Activated CD4-positive, alpha-beta T cell treated with anti-CD3 and anti-CD28 coated beads for 36 hours (primary cell): ENCODE data around the gene KANK2. TPM values are rescaled to one million over a fixed set of nuclear protein-coding genes. Genes with fewer than 3 reads are reported as not detected.
A peak's percentile ranks its signal among the peaks of the same experiment; 100 is the strongest.

Experiments used
- ATAC-seq: fragments of 200-7000 bp; cut with Tn5 transposase; one replicate; pipeline ENCODE4 v1.10.0; 2021; ENCODE audit warnings: mild to moderate bottlenecking, moderate library complexity
- CTCF ChIA-PET: fragments of 350-600 bp; sonication (Branson Sonifier 250); formaldehyde crosslinking; loops from one replicate; lab custom pipeline; 2021; ENCODE audit warnings: antibody characterized with exemption; lab: Charles Lee
- POLR2A ChIA-PET: fragments of 350-600 bp; sonication (Branson Sonifier 250); formaldehyde crosslinking; loops from one replicate; lab custom pipeline; 2021; ENCODE audit warnings: antibody characterized with exemption, inconsistent platforms; lab: Charles Lee
- DNase-seq: peaks from one replicate; pipeline ENCODE4 v3.0.0-alpha.2; 2020
- H3K27ac Mint-ChIP-seq: one replicate; pipeline ENCODE4 v1.8.0; 2021; ENCODE audit warnings: mixed read lengths
- H3K27me3 Mint-ChIP-seq: one replicate; pipeline ENCODE4 v1.8.0; 2021; ENCODE audit warnings: mixed read lengths
- H3K36me3 Mint-ChIP-seq: one replicate; pipeline ENCODE4 v1.8.0; 2021; ENCODE audit warnings: low read depth, mixed read lengths
- H3K4me1 Mint-ChIP-seq: one replicate; pipeline ENCODE4 v1.8.0; 2021; ENCODE audit warnings: mixed read lengths
- H3K4me3 Mint-ChIP-seq: one replicate; pipeline ENCODE4 v1.8.0; 2021; ENCODE audit warnings: mild to moderate bottlenecking, moderate library complexity, mixed read lengths
- H3K9me3 Mint-ChIP-seq: one replicate; pipeline ENCODE4 v1.8.0; 2021; ENCODE audit warnings: low read depth, mixed read lengths
- intact Hi-C, 2 experiments: fragments of 100-400 bp; cut with DNase I in 1 of 2; cut with micrococcal nuclease in 1 of 2; formaldehyde crosslinking; loops; one replicate each; pipeline versions ENCODE4 v1.14.2 to v1.15.1; 2022 to 2024; cut with DNase I, micrococcal nuclease
- total RNA-seq, 2 experiments: library from RNA; stranded (reverse); gene quantifications; one replicate each; pipeline ENCODE4 v1.2.3, GENCODE V29; 2021

KANK2 gene
- total RNA-seq, 2 experiments from 2014 or later, result 0.91 to 1.2 TPM

DNA sequence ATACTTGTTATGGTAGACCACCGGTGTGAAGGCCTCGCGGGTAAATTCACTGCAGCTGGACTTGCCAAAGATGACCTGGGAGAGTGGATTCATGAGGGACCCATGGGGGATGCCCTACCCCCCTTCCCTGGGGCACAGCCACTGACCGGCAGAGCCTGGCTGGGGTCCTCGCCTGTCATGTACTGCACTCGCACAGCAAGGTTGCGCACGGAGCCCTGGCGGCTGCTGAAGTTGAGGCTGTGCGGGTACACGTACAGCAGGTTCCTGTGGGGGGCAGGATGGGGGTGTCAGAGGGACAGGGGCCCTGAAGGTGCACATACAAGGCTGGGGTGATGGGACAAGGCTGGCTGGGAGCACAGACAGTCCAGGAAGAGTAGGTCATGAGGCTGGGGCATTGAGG lies 40.7 kb upstream of the KANK2 start:
- CTCF ChIA-PET, result no interaction called here
- H3K9me3 Mint-ChIP-seq, result peaks cover 8% of the 10 kb centered on the region
- POLR2A ChIA-PET, result no interaction called here
- no peaks in the 10 kb centered on the region for H3K4me1 Mint-ChIP-seq
- no peaks in the 10 kb centered on the region for H3K36me3 Mint-ChIP-seq
- H3K27me3 Mint-ChIP-seq, result peaks cover 5% of the 10 kb centered on the region
- no peak overlapping the region for H3K27ac Mint-ChIP-seq
- H3K4me3 Mint-ChIP-seq, result no peak overlapping the region
- ATAC-seq, result no peak
- no peak for DNase-seq
- intact Hi-C loops, result no loop called here

DNA sequence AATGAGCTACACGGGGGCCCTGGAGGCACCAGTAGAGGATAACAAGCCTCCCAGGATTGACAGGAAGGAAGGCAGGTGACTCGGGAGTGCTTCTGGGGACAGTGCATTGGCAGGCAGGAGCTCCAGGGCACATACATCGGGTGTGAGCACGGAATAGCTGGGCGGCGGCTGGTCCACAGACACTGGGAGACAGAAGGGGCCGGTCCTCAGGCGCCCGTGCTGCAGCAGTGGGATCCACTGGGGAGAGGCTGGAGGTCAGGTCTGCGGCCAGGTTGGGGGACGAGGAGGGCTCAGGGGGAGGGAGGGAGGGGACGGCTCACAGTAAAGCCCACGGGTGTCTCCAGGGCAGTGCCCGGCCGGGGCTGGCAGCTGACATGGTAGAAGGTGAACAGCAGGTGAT lies 40.0 kb upstream of the KANK2 start:
- CTCF ChIA-PET, result no interaction called here
- Mint-ChIP-seq H3K27ac (no peak overlapping the region), H3K36me3 (no peaks in the 10 kb centered on the region), H3K27me3 (peaks cover 3% of the 10 kb centered on the region), H3K4me1 (no peaks in the 10 kb centered on the region), H3K9me3 (peaks cover 8% of the 10 kb centered on the region), H3K4me3 (no peak overlapping the region)
- POLR2A ChIA-PET, result no interaction called here
- intact Hi-C loops, result no loop called here
- no peak for DNase-seq
- ATAC-seq, result no peak

DNA sequence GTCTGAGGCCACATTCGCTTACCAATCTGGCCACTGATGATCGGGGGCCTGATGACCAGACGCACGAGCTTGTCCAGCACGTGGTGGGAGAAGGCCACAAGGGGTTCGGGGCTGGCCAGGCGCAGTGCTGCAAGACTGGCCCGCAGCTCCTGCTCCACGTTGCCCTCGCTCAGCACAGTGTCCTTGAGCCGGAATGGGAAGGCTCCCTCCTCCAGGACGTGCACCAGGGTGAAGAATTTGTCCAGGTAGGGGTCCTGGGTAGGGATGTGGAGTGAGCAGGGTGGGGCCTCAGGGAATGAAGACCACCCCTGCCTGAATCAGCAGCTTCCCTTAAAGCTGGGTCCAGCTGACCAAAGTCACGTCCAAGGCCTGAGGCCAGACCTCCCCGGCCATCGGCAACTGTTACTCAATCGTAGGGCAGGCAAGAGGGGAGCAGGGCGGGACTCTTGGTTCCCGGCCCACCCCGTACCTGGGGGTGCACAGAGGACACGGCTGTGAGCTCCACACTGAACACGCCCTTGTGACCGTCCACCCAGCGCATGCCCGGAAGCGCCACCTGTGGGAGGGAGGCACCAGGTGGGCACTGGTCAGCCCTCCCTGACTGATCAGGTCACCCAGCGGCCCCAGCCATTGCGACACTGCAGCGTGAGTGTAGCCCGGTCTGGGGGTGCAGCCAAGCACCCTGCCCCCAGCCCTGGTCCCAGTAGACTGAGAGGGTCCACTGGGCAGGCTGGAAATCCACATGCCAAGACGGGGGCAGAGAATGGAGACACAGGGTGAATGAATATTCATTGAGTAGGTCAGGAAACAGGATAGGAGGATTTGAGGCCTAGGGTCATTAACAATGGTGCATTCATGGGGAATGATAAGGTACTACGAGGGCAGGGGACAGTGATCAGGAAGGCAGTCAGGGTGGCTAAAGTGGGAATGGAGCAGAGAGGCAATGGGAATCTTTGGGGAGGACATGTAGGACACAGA lies 39.3 kb upstream of the KANK2 start:
- no peak overlapping the region for H3K27ac Mint-ChIP-seq
- peaks cover 8% of the 10 kb centered on the region for H3K9me3 Mint-ChIP-seq
- no peaks in the 10 kb centered on the region for H3K4me1 Mint-ChIP-seq
- H3K27me3 Mint-ChIP-seq, result peaks cover 3% of the 10 kb centered on the region
- CTCF ChIA-PET, result no interaction called here
- H3K36me3 Mint-ChIP-seq, result no peaks in the 10 kb centered on the region
- DNase-seq (no peak), ATAC-seq (no peak)
- POLR2A ChIA-PET, result no interaction called here
- intact Hi-C loops, result no loop called here
- no peak overlapping the region for H3K4me3 Mint-ChIP-seq

DNA sequence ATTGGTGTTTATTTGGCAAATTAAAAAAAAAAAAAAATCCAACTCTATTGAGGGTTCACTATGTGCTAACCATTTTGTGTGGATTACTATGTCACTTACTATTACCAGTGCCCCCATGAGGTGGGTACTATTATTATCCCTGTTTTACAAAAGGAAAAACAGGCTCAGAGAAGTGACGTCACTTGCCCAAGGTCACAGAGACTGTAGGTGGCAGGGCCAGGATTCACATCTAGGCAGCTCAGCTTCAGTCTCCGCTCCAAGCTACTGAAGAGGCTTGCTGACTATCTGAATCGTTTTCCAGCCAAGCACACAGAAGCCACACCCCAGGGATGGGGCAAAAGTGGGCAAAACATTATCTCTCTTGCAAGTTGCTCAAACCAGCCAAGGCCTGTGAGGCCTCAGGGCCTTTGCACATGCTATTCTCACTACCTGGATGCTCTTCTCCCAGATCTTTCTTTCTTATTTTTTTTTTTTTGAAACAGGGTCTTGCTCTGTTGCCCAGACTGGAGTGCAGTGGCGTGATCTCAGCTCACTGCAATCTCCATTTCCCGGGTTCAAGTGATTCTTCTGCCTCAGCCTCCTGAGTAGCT lies 37.2 kb upstream of the KANK2 start:
- intact Hi-C loops, result no loop called here
- H3K27me3 Mint-ChIP-seq, result no peaks in the 10 kb centered on the region
- H3K36me3 Mint-ChIP-seq, result no peaks in the 10 kb centered on the region
- no peak overlapping the region for H3K4me3 Mint-ChIP-seq
- DNase-seq, result no peak
- no peak for ATAC-seq
- peaks cover 8% of the 10 kb centered on the region for H3K9me3 Mint-ChIP-seq
- no peak overlapping the region for H3K27ac Mint-ChIP-seq
- ChIA-PET CTCF (no interaction called here), POLR2A (interaction anchor here (0.6 kb wide), 1 partner anchor 106 kb away, joined by 3 read pairs; no protein-coding TSS in a partner anchor)
- no peaks in the 10 kb centered on the region for H3K4me1 Mint-ChIP-seq

DNA sequence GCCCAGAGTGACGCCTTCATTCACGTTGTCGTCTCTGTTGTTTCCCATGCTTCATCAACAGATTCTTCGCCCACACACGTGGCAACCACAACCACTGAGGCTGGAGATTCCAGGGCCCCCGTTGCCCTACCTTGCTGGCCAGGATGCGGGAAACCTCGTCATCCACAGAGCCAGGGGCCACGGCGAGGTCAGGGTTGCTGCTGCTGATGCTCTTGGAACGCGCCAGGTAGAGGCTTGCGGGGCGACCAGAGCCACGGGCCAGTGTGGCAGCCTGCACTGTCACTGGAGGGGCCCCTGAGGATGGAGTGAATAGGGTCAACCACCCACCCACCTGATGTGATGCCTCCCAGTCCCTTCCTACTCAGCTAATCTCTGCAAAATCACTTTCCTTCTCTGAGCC lies 35.7 kb upstream of the KANK2 start:
- ATAC-seq (no peak), DNase-seq (no peak)
- intact Hi-C loops, result no loop called here
- Mint-ChIP-seq H3K36me3 (no peaks in the 10 kb centered on the region), H3K27me3 (no peaks in the 10 kb centered on the region), H3K27ac (no peak overlapping the region), H3K9me3 (no peaks in the 10 kb centered on the region), H3K4me1 (no peaks in the 10 kb centered on the region), H3K4me3 (no peak overlapping the region)
- POLR2A ChIA-PET, result no interaction called here
- CTCF ChIA-PET, result no interaction called here

DNA sequence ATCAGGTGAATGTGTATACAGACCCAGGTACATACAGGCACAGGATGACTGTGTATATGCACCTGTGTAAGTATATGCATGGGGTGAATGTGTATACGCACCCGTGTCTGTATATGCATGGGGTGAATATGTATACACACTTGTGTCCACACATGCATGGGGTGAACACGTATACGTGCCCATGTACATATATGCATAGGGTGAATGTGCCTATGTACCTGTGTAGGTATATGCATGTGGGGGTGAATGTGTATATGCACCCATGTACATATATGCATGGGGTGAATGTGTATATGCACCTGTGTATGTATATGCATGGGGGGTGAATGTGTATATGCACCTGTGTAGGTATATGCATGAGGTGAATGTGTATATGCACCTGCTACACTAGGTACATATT lies 35.2 kb upstream of the KANK2 start:
- no peaks in the 10 kb centered on the region for H3K27me3 Mint-ChIP-seq
- H3K4me3 Mint-ChIP-seq, result no peak overlapping the region
- no peak overlapping the region for H3K27ac Mint-ChIP-seq
- ATAC-seq, result no peak
- intact Hi-C loops, result no loop called here
- H3K9me3 Mint-ChIP-seq, result no peaks in the 10 kb centered on the region
- no peaks in the 10 kb centered on the region for H3K36me3 Mint-ChIP-seq
- no peak for DNase-seq
- ChIA-PET POLR2A (no interaction called here), CTCF (no interaction called here)
- no peaks in the 10 kb centered on the region for H3K4me1 Mint-ChIP-seq

DNA sequence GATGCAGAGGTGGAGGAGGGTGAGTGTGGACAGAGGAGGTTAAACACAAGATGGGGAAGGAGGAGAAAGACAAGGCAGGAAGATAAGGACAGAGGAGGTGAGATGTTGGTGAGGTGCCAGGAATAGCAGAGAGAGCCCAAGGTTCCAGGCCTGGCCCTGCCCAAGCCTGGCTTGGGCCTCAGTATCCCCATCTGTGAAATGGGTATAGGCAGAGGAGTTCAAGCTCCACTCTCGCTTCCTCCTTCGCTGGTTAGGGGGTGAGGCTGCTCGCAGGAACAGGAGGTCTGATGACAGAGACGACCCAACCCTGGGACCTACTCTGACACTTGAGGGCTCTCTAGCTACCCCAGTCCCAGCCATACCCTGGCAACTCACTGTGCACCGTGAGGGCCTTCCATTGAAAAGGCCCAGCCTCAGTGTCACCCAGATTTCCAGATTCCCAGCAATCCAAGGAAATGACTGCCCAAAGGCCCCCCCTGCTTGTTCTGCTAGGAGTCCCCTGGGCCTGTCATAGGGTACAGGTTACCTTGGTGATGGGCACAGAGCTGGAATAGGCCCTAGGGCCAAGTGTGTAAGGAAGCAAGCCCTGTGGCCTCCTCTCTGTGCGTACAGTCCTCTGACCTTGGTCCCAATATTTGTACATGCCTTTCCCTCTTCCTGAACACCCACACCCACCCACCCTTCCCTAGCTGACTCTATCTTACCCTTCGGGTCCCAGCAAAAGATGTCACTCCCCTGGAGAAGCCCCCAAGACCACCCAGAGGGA lies 33.5 kb upstream of the KANK2 start:
- CTCF ChIA-PET, result interaction anchor here (0.7 to 1.0 kb wide), 2 partner anchors 13 to 44 kb away, joined by 4 read pairs; no protein-coding TSS in a partner anchor
- ATAC-seq, result no peak
- H3K4me1 Mint-ChIP-seq, result no peaks in the 10 kb centered on the region

DNA sequence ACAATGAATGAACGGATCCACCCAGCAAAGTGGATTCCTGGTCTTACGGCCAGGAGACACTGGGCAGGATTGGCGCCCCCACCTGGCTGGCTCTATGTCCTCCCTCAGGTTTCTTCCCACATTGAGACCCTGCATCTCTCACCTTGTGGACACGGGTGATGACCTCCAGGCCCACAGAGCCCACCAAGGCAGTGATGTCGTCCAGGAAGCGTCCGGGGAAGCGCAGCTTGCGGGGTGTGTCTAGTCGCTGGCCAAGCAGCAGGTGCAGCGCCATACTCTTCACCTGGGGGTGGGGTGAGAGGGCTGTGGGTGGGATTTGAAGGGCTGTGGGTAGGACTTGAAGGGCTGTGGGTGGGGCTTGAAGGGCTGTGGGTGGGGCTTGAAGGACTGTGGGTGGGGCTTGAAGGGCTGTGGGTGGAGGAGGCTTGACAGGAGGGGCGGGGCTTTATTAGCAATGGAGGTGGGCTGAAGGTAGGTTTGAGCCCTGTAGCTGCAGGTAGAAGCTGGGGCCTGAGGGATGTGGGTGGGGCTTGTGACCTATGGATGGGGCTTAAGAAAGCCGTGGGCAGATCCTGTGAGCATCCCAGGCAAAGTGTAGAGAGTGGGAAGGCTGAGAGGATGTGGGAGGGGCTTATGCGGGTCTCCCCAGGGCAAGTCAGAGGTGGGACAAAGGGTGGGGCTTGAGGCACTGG lies 30.0 kb upstream of the KANK2 start:
- DNase-seq (peak; percentile 38), ATAC-seq (peak; percentile 39)
- Mint-ChIP-seq H3K4me3 (no peak overlapping the region), H3K9me3 (no peaks in the 10 kb centered on the region), H3K4me1 (no peaks in the 10 kb centered on the region), H3K27ac (no peak overlapping the region), H3K36me3 (no peaks in the 10 kb centered on the region), H3K27me3 (peaks cover 2% of the 10 kb centered on the region)
- ChIA-PET CTCF (interaction anchor here (0.8 kb wide), 1 partner anchor 13 kb away, joined by 3 read pairs; no protein-coding TSS in a partner anchor), POLR2A (no interaction called here)
- intact Hi-C loops, result no loop called here

More for the DNA sequence above, 33.5 kb upstream of the KANK2 start:
- POLR2A ChIA-PET, result no interaction called here
- Mint-ChIP-seq H3K9me3 (no peaks in the 10 kb centered on the region), H3K36me3 (no peaks in the 10 kb centered on the region), H3K27ac (no peak overlapping the region), H3K4me3 (no peak overlapping the region), H3K27me3 (no peaks in the 10 kb centered on the region)
- intact Hi-C loops, result no loop called here
- no peak for DNase-seq

DNA sequence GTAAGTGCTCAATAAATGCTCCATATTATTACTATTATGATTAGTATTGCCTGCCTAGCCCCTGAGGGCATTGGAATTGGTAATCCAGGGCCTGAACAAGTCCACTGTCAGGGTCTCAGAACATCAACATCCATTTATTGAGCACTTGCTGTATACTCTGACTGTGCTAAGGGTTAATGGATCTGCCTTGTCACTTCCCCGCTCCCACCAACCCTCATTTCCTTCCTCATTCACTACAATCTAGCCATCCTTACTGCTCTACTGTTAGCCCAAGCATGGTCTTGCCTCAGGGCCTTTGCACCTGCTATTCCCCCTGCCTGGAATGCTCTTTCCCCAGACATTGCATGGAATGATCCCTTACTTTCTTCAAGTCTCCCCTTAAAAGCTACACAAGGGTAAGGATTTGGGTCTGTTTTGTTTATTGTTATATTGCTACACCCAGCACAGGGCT lies 29.4 kb upstream of the KANK2 start:
- Mint-ChIP-seq H3K9me3 (peaks cover 2% of the 10 kb centered on the region), H3K4me3 (no peak overlapping the region), H3K4me1 (no peaks in the 10 kb centered on the region), H3K27me3 (peaks cover 2% of the 10 kb centered on the region), H3K27ac (no peak overlapping the region), H3K36me3 (no peaks in the 10 kb centered on the region)
- ATAC-seq (no peak), DNase-seq (no peak)
- ChIA-PET CTCF (interaction anchor here (0.8 kb wide), 1 partner anchor 13 kb away, joined by 3 read pairs; no protein-coding TSS in a partner anchor), POLR2A (no interaction called here)
- intact Hi-C loops, result no loop called here

DNA sequence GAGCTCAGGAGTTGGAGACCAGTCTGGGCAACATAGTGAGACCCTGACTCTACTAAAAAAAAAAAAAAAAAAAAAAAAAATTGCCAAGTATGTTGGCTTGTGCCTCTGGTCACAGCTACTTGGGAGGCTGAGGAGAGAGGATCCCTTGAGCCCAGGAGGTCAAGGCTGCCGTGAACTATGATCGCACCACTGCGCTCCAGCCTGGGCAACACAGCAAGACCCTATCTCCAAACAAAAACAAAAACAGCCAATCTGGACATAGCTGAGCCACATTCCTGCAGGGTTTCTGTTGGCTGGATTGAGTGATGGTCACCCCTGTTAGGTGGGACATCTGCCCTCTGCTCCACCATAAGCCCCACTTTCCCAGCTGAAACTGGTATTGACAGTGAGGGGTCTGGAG lies 28.5 kb upstream of the KANK2 start:
- DNase-seq (no peak), ATAC-seq (no peak)
- Mint-ChIP-seq H3K9me3 (peaks cover 11% of the 10 kb centered on the region), H3K27me3 (peaks cover 6% of the 10 kb centered on the region), H3K27ac (no peak overlapping the region), H3K4me3 (no peak overlapping the region), H3K4me1 (no peaks in the 10 kb centered on the region), H3K36me3 (peaks cover 4% of the 10 kb centered on the region)
- CTCF ChIA-PET, result no interaction called here
- POLR2A ChIA-PET, result no interaction called here
- intact Hi-C loops, result no loop called here

DNA sequence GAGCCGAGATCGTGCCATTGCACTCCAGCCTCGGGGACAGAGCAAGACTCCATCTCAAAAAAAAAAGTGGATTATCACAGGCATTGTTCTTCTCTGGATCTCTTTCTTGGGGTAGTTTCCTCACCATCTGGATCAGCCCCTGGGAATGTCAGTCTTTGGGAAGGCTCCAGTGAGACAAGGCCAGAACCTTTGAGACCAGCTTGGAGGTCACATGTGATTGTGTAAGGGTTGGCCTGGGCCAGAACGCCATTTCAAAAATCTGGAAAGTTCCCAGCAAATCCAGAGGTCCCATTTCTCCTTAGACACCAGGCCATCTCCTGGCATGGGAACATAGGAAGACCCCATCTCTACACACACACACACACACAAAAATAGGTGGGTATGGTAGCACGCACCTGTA lies 27.8 kb upstream of the KANK2 start:
- H3K9me3 Mint-ChIP-seq, result peaks cover 15% of the 10 kb centered on the region
- H3K27ac Mint-ChIP-seq, result no peak overlapping the region
- DNase-seq, result no peak
- H3K4me1 Mint-ChIP-seq, result no peaks in the 10 kb centered on the region
- ChIA-PET POLR2A (interaction anchor here (0.6 kb wide), 1 partner anchor 660 kb away, joined by 4 read pairs; no protein-coding TSS in a partner anchor), CTCF (no interaction called here)
- H3K36me3 Mint-ChIP-seq, result peaks cover 6% of the 10 kb centered on the region
- ATAC-seq, result no peak
- H3K4me3 Mint-ChIP-seq, result no peak overlapping the region
- intact Hi-C loops, result no loop called here
- H3K27me3 Mint-ChIP-seq, result peaks cover 6% of the 10 kb centered on the region
